HG03064 (cell line): ENCODE data around the gene MRPL52.
"Not testable (repeated sequence)": the region's sequence is repeated elsewhere in the genome, so short reads cannot be mapped to it uniquely, and the experiment has no call there.

Experiments used
- ATAC-seq: cut with Tn5 transposase; IDR thresholded peaks from one replicate; pipeline ENCODE4 v1.9.1; 2021; ENCODE audit warnings: low read depth; ENCODE audit not compliant: unreplicated experiment

Gene MRPL52

GRCh38 chr14:22829661-22830442 is at the start of gene MRPL52:
Gene MRPL52, plus strand, starts transcription at chr14:22829887. Its CDS starts 26 bp downstream, at chr14:22829913.
- ATAC-seq, result peak; percentile 88

GRCh38 chr14:22780105-22780679 is 49.5 kb upstream of the MRPL52 start:
- no peak for ATAC-seq

GRCh38 chr14:22780941-22781300 is 48.8 kb upstream of the MRPL52 start:
- no peak for ATAC-seq

GRCh38 chr14:22781301-22781991 is 48.2 kb upstream of the MRPL52 start:
- no peak for ATAC-seq

GRCh38 chr14:22786685-22787084 is 43.0 kb upstream of the MRPL52 start:
- ATAC-seq, result no peak

GRCh38 chr14:22791301-22791700 is 38.4 kb upstream of the MRPL52 start:
- no peak for ATAC-seq

GRCh38 chr14:22792158-22792557 is 37.5 kb upstream of the MRPL52 start:
- no peak for ATAC-seq

- ATAC-seq, result not testable (repeated sequence)
Observed at GRCh38 chr14:22793550-22793949, 36.1 kb upstream of the MRPL52 start.

- no peak for ATAC-seq
Observed at GRCh38 chr14:22793976-22794375, 35.7 kb upstream of the MRPL52 start.

GRCh38 chr14:22794551-22794951 is 35.1 kb upstream of the MRPL52 start:
- no peak for ATAC-seq

- no peak for ATAC-seq
Observed at GRCh38 chr14:22796087-22796707, 33.5 kb upstream of the MRPL52 start.

- no peak for ATAC-seq
Observed at GRCh38 chr14:22797017-22797917, 32.4 kb upstream of the MRPL52 start.

GRCh38 chr14:22798528-22798927 is 31.2 kb upstream of the MRPL52 start:
- no peak for ATAC-seq

- no peak for ATAC-seq
Observed at GRCh38 chr14:22800346-22800745, 29.3 kb upstream of the MRPL52 start.

GRCh38 chr14:22801716-22802115 is 28.0 kb upstream of the MRPL52 start:
- ATAC-seq, result no peak

- no peak for ATAC-seq
Observed at GRCh38 chr14:22802860-22803686, 26.6 kb upstream of the MRPL52 start.

- ATAC-seq, result no peak
Observed at GRCh38 chr14:22803687-22803974, 26.1 kb upstream of the MRPL52 start.

- not testable (repeated sequence) for ATAC-seq
Observed at GRCh38 chr14:22805235-22805634, 24.5 kb upstream of the MRPL52 start.

- ATAC-seq, result no peak
Observed at GRCh38 chr14:22807432-22808087, 22.1 kb upstream of the MRPL52 start.
